Uterus (tissue), 2 donors: ENCODE results near the gene PLEKHO1.

Experiments used
- CTCF ChIP-seq, 4 experiments: fragments of 200-600 bp in 2 of 4; fragments of 450-650 bp in 2 of 4; sonication (generic) in 2 of 4; IDR thresholded peaks; one replicate each; pipeline ENCODE4 v1.5.1; 2016 to 2019; ENCODE audit warnings: antibody characterized with exemption in 4 of 4, mild to moderate bottlenecking in 2 of 4, moderate library complexity in 1 of 4
- POLR2A ChIP-seq, 2 donors: fragments of 450-650 bp; IDR thresholded peaks; one replicate each; pipeline ENCODE4 v1.6.1; 2016; ENCODE audit warnings: antibody characterized with exemption in 2 of 2, mild to moderate bottlenecking in 1 of 2, moderate library complexity in 1 of 2

- TF ChIP-seq POLR2A (IDR thresholded peaks at IDR 0.05) (no peak), CTCF (IDR thresholded peaks at IDR 0.05) (no peak)
Observed at GRCh38 chr1:150164779-150165178, 15.1 kb downstream of the PLEKHO1 start.
